Left colon (tissue), 2 donors: ENCODE measurements around the gene GRK1. TPM values are rescaled to one million over a fixed set of nuclear protein-coding genes. Genes with fewer than 3 reads are reported as not detected.

Source experiments
- ATAC-seq: fragments of 200-7000 bp; cut with Tn5 transposase; one replicate; pipeline ENCODE4 v1.9.1; 2020; ENCODE audit warnings: mild to moderate bottlenecking, moderate library complexity
- DNase-seq, 2 donors: peaks; one replicate each; pipeline ENCODE4 v3.0.0-alpha.2; 2020
- intact Hi-C, 2 donors: fragments of 100-400 bp; cut with DNase I in 1 of 2; cut with micrococcal nuclease in 1 of 2; formaldehyde crosslinking; loops; one replicate each; pipeline versions ENCODE4 v1.11.2 to v1.14.0; 2022; cut with DNase I, micrococcal nuclease
- total RNA-seq, 2 donors: library from RNA; stranded (reverse); fragmentation: NEBNext Ultra II Directional; extraction: Animal tissue kit (Norgen Biotek cat#: 25700); gene quantifications; one replicate each; pipeline ENCODE4 v1.2.1, GENCODE V29; 2021
- donor health status: DM: no; HTN: no; CAD: no.
- donor health status: DM: yes; HTN: yes; CAD: no.

The GRK1 gene
- total RNA-seq, 2 donors from 2014 or later: 0.09 TPM; not detected in 1

GRCh38 chr13:113777311-113778260 is 110.6 kb downstream of the GRK1 start:
- no peak for ATAC-seq

GRCh38 chr13:113781571-113781970 is 114.6 kb downstream of the GRK1 start:
- intact Hi-C loops: no loop called here
- DNase-seq: no peak
- ATAC-seq: no peak

More at GRCh38 chr13:113777311-113778260, 110.6 kb downstream of the GRK1 start:
- intact Hi-C loops: no loop called here
- no peak for DNase-seq

- ATAC-seq (no peak), DNase-seq (no peak)
- intact Hi-C loops: no loop called here
Measured at GRCh38 chr13:113782472-113782871, 115.5 kb downstream of the GRK1 start.

- DNase-seq (no peak), ATAC-seq (no peak)
- intact Hi-C loops: no loop called here
Measured at GRCh38 chr13:113783200-113783881, 116.3 kb downstream of the GRK1 start.

- intact Hi-C loops: no loop called here
- DNase-seq: no peak
- no peak for ATAC-seq
Measured at GRCh38 chr13:113783966-113784644, 117.1 kb downstream of the GRK1 start.

GRCh38 chr13:113784645-113785024 is 117.6 kb downstream of the GRK1 start:
- intact Hi-C loops: no loop called here
- DNase-seq (no peak), ATAC-seq (no peak)

GRCh38 chr13:113785051-113786010 is 118.3 kb downstream of the GRK1 start:
- intact Hi-C loops: no loop called here
- peak in 1 of 2 donors; percentile 30 for DNase-seq
- no peak for ATAC-seq

- intact Hi-C loops: no loop called here
- ATAC-seq: no peak
Measured at GRCh38 chr13:113786262-113786841, 119.3 kb downstream of the GRK1 start.

More at GRCh38 chr13:113786262-113786841, 119.3 kb downstream of the GRK1 start:
- DNase-seq: no peak

Other genes starting within 250 kb of the GRK1 start
- 1 to 10 TPM; 4.0 to 7.8 TPM for gene ADPRHL1, start 213.7 kb upstream of the GRK1 start, total RNA-seq
- 10 to 100 TPM; 18.2 to 22.7 TPM for gene DCUN1D2, start 176.5 kb upstream of the GRK1 start, total RNA-seq
- 10 to 100 TPM; 61.1 to 72.6 TPM for gene TFDP1, start 82.5 kb upstream of the GRK1 start, total RNA-seq
- not detected for gene ATP4B, start 9.0 kb upstream of the GRK1 start, total RNA-seq
- 1 to 10 TPM; 1.9 to 2.4 TPM for gene TMEM255B, start 92.0 kb downstream of the GRK1 start, total RNA-seq
- 100 to 1,000 TPM; 125 to 185 TPM for gene GAS6, start 196.9 kb downstream of the GRK1 start, total RNA-seq